Measurements from ENCODE around the gene COX6A1. TPM values are rescaled to one million over a fixed set of nuclear protein-coding genes. Genes with fewer than 3 reads are reported as not detected.

COX6A1 gene
- total RNA-seq, 3 donors from 2014 or later = 464 to 649 (median 599) TPM

GRCh38 chr12:120468325-120468820 lies 30.5 kb downstream of the COX6A1 start:
- DNase-seq (ENCODE audit: low spot score in 2 of 2) = peak in 1 of 2 donors; percentile 34
- H3K36me3 ChIP-seq = peaks cover 8% of the 10 kb centered on the region
- intact Hi-C loops (cut with DNase I; ENCODE audit: low total_unique reads) = no loop called here
- peak overlapping the region; percentile 76 to 93 (median 91) for H3K4me3 ChIP-seq
- peak overlapping the region; percentile 93 to 98 for H3K27ac ChIP-seq
- H3K4me1 ChIP-seq = peaks cover 0 to 13% of the 10 kb centered on the region in 2 donors
- no peaks in the 10 kb centered on the region for H3K9me3 ChIP-seq
- H3K27me3 ChIP-seq = no peaks in the 10 kb centered on the region
- TF ChIP-seq CTCF (IDR thresholded peaks at IDR 0.05) (no peak), POLR2AphosphoS5 (IDR thresholded peaks at IDR 0.05) (no peak), POLR2A (IDR thresholded peaks at IDR 0.05) (no peak)

GRCh38 chr12:120468821-120469449 lies 31.0 kb downstream of the COX6A1 start:
- Histone ChIP-seq H3K36me3 (peaks cover 8% of the 10 kb centered on the region), H3K9me3 (no peaks in the 10 kb centered on the region), H3K4me3 (peak overlapping the region; percentile 76 to 93 (median 91)), H3K27me3 (no peaks in the 10 kb centered on the region), H3K4me1 (peaks cover 0 to 13% of the 10 kb centered on the region in 2 donors), H3K27ac (peak overlapping the region; percentile 93 to 98)
- no peak for DNase-seq (ENCODE audit: low spot score in 2 of 2)
- peak in 1 of 3 donors; percentile 5 for TF ChIP-seq POLR2AphosphoS5 (IDR thresholded peaks at IDR 0.05)
- TF ChIP-seq CTCF (IDR thresholded peaks at IDR 0.05) = no peak
- intact Hi-C loops (cut with DNase I; ENCODE audit: low total_unique reads) = no loop called here

DNA sequence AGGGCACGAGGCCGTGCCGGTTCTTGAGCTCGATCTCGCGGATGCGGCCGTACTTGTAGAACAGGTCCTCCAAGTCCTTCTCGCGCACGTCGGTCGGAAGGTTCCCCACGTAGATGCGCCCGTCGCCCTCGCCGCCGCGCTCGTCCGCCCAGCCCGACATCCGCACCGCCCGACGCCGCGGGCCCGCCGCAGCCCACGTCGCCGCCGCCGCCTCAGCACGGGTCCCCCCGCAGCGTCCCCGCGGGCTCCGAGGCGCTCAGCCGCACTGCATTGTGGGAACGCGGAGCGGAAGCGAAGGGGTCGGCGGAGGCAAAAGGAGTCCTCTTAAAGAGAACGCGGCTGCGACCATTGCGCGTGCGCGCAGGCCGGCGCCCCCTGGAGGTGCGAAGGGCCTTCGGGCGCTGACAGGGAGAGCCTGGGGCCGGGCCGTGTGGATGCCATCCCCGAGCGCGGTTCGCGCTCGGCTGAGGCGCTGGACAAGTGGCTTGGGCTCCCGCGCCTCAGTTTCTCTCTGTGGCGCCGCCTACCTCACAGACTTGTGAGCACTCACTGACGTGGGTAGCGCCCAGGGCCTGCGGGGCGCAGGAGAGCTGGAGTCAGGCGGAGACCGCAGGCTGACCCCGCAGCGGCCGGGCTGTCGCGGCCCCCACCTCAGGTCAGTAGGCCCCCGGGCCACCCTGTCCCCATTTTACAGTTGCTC lies 31.7 kb downstream of the COX6A1 start, which contains the start of gene SRSF9:
Gene SRSF9 (minus strand): TSS at position 299 of the 700 bp plus-strand sequence. CDS start 139 bp downstream, at position 160.
- Histone ChIP-seq H3K4me1 (peaks cover 0 to 13% of the 10 kb centered on the region in 2 donors), H3K4me3 (peak within 1 kb of the TSS; percentile 76 to 93 (median 91)), H3K27ac (peak within 1 kb of the TSS; percentile 93 to 98), H3K9me3 (no peaks in the 10 kb centered on the region), H3K27me3 (no peaks in the 10 kb centered on the region), H3K36me3 (peaks cover 2% of the 10 kb centered on the region)
- DNase-seq (ENCODE audit: low spot score in 2 of 2) = peak; percentile 83
- peak; percentile 28 to 86 (median 66) for TF ChIP-seq CTCF (IDR thresholded peaks at IDR 0.05)
- peak; percentile 57 for TF ChIP-seq POLR2A (IDR thresholded peaks at IDR 0.05)
- peak; percentile 50 to 80 (median 68) for TF ChIP-seq POLR2AphosphoS5 (IDR thresholded peaks at IDR 0.05)
- intact Hi-C loops (cut with DNase I; ENCODE audit: low total_unique reads) = no loop called here

DNA sequence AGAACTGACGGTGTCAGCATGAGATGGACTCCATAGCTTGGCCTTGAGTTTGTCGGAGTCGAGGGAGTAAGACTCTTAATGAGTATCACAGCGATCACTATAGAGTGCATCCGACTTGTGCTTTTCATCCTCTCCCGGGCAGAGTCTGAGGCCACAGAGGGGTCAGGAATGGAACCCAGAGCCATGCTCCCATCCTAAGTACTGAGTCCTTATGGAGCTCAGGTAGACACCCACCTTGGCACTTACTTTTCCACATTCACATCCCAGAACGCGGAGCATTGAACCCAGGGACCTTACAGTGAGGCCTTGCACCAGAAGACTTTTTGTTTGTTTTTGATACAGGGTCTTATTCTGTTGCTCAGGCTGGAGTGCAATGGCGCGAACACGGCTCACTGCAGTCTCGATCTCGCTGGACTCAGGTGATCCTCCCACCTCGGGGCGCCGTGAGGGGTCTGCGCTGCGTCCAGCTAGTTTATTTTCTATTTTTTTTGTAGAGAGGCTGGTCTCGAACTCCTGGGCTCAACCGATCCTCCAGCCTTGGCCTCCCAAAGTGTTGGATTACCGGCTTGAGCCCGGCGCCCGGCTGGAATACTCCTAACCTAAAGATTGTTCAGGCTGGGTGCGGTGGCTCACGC lies 32.4 kb downstream of the COX6A1 start:
- H3K9me3 ChIP-seq = no peaks in the 10 kb centered on the region
- no peak for TF ChIP-seq CTCF (IDR thresholded peaks at IDR 0.05)
- TF ChIP-seq POLR2AphosphoS5 (IDR thresholded peaks at IDR 0.05) = no peak
- TF ChIP-seq POLR2A (IDR thresholded peaks at IDR 0.05) = no peak
- H3K36me3 ChIP-seq = no peaks in the 10 kb centered on the region
- H3K27me3 ChIP-seq = no peaks in the 10 kb centered on the region
- H3K27ac ChIP-seq = peak overlapping the region; percentile 93 to 98
- peaks cover 0 to 13% of the 10 kb centered on the region in 2 donors for H3K4me1 ChIP-seq
- H3K4me3 ChIP-seq = peak overlapping the region; percentile 76 to 93 (median 91)
- DNase-seq (ENCODE audit: low spot score in 2 of 2) = no peak
- intact Hi-C loops (cut with DNase I; ENCODE audit: low total_unique reads) = no loop called here

Measured in breast epithelium (tissue), 4 donors.